GM23248 (cell line): ENCODE data around the gene AKAP10. TPM values are rescaled to one million over a fixed set of nuclear protein-coding genes. Genes with fewer than 3 reads are reported as not detected.
"Not testable (repeated sequence)": the region's sequence is repeated elsewhere in the genome, so short reads cannot be mapped to it uniquely, and the experiment has no call there.

Source experiments
- DNase-seq: peaks from one replicate; pipeline ENCODE4 v3.0.0-alpha.2; 2015
- H2AFZ ChIP-seq: fragments of 200-600 bp; sonication (generic); 2 replicates; pipeline ENCODE4 v1.6.1; 2016; ENCODE audit warnings: antibody characterized with exemption
- H3F3A ChIP-seq: fragments of 200-600 bp; sonication (generic); 2 replicates; pipeline ENCODE4 v1.6.1; 2016; ENCODE audit warnings: mild to moderate bottlenecking, antibody characterized with exemption, mixed run types; ENCODE audit not compliant: insufficient read depth
- H3K27ac ChIP-seq: fragments of 200-600 bp; sonication (generic); 2 replicates; pipeline ENCODE4 v1.5.1; 2016; ENCODE audit warnings: mild to moderate bottlenecking
- H3K27me3 ChIP-seq: fragments of 200-600 bp; sonication (generic); replicated peaks from 2 replicates; pipeline ENCODE4 v1.6.1; 2016; ENCODE audit warnings: mild to moderate bottlenecking; ENCODE audit not compliant: insufficient read depth
- H3K36me3 ChIP-seq: fragments of 200-600 bp; sonication (generic); 2 replicates; pipeline ENCODE4 v1.6.1; 2016; ENCODE audit warnings: low read depth, mild to moderate bottlenecking
- H3K4me1 ChIP-seq: fragments of 200-600 bp; sonication (generic); 2 replicates; pipeline ENCODE4 v1.6.1; 2016; ENCODE audit warnings: mild to moderate bottlenecking; ENCODE audit not compliant: insufficient read depth
- H3K4me2 ChIP-seq: fragments of 200-600 bp; sonication (generic); one replicate; pipeline ENCODE4 v1.6.1; 2016; ENCODE audit warnings: mild to moderate bottlenecking; ENCODE audit not compliant: unreplicated experiment
- H3K4me3 ChIP-seq: fragments of 200-600 bp; sonication (generic); 2 replicates; pipeline ENCODE4 v1.5.1; 2016; ENCODE audit warnings: mild to moderate bottlenecking
- H3K79me2 ChIP-seq: fragments of 200-600 bp; sonication (generic); 2 replicates; pipeline ENCODE4 v1.6.1; 2016; ENCODE audit warnings: mild to moderate bottlenecking; ENCODE audit not compliant: insufficient read depth
- H3K9ac ChIP-seq: fragments of 200-600 bp; sonication (generic); 2 replicates; pipeline ENCODE4 v1.6.1; 2016; ENCODE audit warnings: mild to moderate bottlenecking
- H3K9me2 ChIP-seq: fragments of 200-600 bp; sonication (generic); 2 replicates; pipeline ENCODE4 v1.6.1; 2016; ENCODE audit warnings: mixed run types, mild to moderate bottlenecking, moderate library complexity; ENCODE audit not compliant: insufficient read depth
- H3K9me3 ChIP-seq: fragments of 200-600 bp; sonication (generic); one replicate; pipeline ENCODE4 v1.6.1; 2017; ENCODE audit warnings: low read depth
- H4K20me1 ChIP-seq: fragments of 200-600 bp; sonication (generic); 2 replicates; pipeline ENCODE4 v1.6.0; 2016; ENCODE audit not compliant: insufficient read depth
- EZH2 ChIP-seq: fragments of 200-600 bp; sonication (generic); IDR thresholded peaks from 2 replicates; pipeline ENCODE4 v1.6.1; 2018; ENCODE audit warnings: antibody characterized with exemption, mild to moderate bottlenecking; ENCODE audit not compliant: insufficient read depth, poor library complexity, severe bottlenecking
- EZH2phosphoT487 ChIP-seq: fragments of 200-600 bp; sonication (generic); IDR thresholded peaks from 2 replicates; pipeline ENCODE4 v1.6.1; 2018; ENCODE audit warnings: antibody characterized with exemption, moderate library complexity, mild to moderate bottlenecking, low read depth; ENCODE audit not compliant: insufficient read depth
- WGBS, 2 experiments: methylation state at CpG; one replicate each; pipeline ENCODE4 v1.1.6; 2015 to 2017; ENCODE audit warnings: low lambda C conversion rate in 2 of 2, low coverage in 1 of 2; ENCODE audit errors: missing lambda C conversion rate in 2 of 2; 5-methylcytosine and 5-hydroxymethylcytosine counted together
- in situ Hi-C: fragments of 300-500 bp; cut with MboI; formaldehyde crosslinking; loops from 2 replicates; pipeline ENCODE4 v1.15.0; 2020
- polyA plus RNA-seq: library from polyadenylated mRNA; unstranded; fragments of >200 nt; fragmentation: Nextera tagmentation; extraction: Ambion mirVana; gene quantifications from 2 replicates; pipeline ENCODE4 v1.2.1, GENCODE V29; 2016
- total RNA-seq: library from RNA; depleted of rRNA; stranded (reverse); fragments of >200 nt; shearing (Covaris generic); gene quantifications from 2 replicates; pipeline ENCODE4 v1.2.3, GENCODE V29; 2014

Gene AKAP10
- total and polyA plus RNA-seq, 2 experiments from 2014 or later = 18.0 to 26.5 TPM

- Histone ChIP-seq H3K27me3 (no peaks in the 10 kb centered on the region), H4K20me1 (no peaks in the 10 kb centered on the region; the same call in 1 of the 2 replicates), H3K4me3 (no peak overlapping the region), H3K9me2 (no peaks in the 10 kb centered on the region), H3K9ac (no peak overlapping the region), H3K4me2 (peak overlapping the region; percentile 14), H2AFZ (no peak overlapping the region), H3K27ac (no peak overlapping the region), H3K9me3 (no peaks in the 10 kb centered on the region), H3K4me1 (peaks cover 13% of the 10 kb centered on the region), H3F3A (no peaks in the 10 kb centered on the region), H3K36me3 (no peaks in the 10 kb centered on the region), H3K79me2 (peaks cover 80% of the 10 kb centered on the region)
- in situ Hi-C loops = loop anchor here (25.0 kb wide), 1 partner anchor 237 kb away; no protein-coding TSS in a partner anchor
- WGBS, 2 experiments = 92 to 94% methylated on average over 3 of the region's 3 CpGs
- DNase-seq = no peak
- no peak for TF ChIP-seq EZH2
Measured at GRCh38 chr17:19975601-19976000, 2.0 kb downstream of the AKAP10 start.

GRCh38 chr17:19973156-19973555 lies 4.5 kb downstream of the AKAP10 start:
- no peak overlapping the region for H2AFZ ChIP-seq
- peaks cover 14% of the 10 kb centered on the region; the same call in 1 of the 2 replicates for H3K36me3 ChIP-seq
- no peak overlapping the region for H3K4me2 ChIP-seq
- peaks cover 99% of the 10 kb centered on the region for H3K79me2 ChIP-seq
- DNase-seq = no peak
- no peak overlapping the region for H3K27ac ChIP-seq
- 54 to 66% methylated on average over 2 of the region's 2 CpGs for WGBS, 2 experiments
- no peaks in the 10 kb centered on the region for H3K9me3 ChIP-seq
- no peaks in the 10 kb centered on the region; the same call in 1 of the 2 replicates for H4K20me1 ChIP-seq
- no peaks in the 10 kb centered on the region for H3F3A ChIP-seq
- H3K4me3 ChIP-seq = no peak overlapping the region
- in situ Hi-C loops = no loop called here
- no peaks in the 10 kb centered on the region for H3K27me3 ChIP-seq
- no peak overlapping the region for H3K9ac ChIP-seq
- TF ChIP-seq EZH2phosphoT487 (no peak), EZH2 (no peak)
- peaks cover 10% of the 10 kb centered on the region for H3K4me1 ChIP-seq
- no peaks in the 10 kb centered on the region for H3K9me2 ChIP-seq

- WGBS, 2 experiments = 69 to 72% methylated on average over 2 of the region's 2 CpGs
- H3K27me3 ChIP-seq, H4K20me1 ChIP-seq, H3K9me2 ChIP-seq, H3K4me3 ChIP-seq, H3K9me3 ChIP-seq, H2AFZ ChIP-seq, H3K27ac ChIP-seq, H3K9ac ChIP-seq, DNase-seq, H3K4me2 ChIP-seq, in situ Hi-C loops: not testable (repeated sequence)
- peaks cover 32% of the 10 kb centered on the region for H3F3A ChIP-seq
- H3K79me2 ChIP-seq = peaks cover 79% of the 10 kb centered on the region
- H3K36me3 ChIP-seq = peaks cover 33% of the 10 kb centered on the region
- H3K4me1 ChIP-seq = peaks cover 16% of the 10 kb centered on the region
Measured at GRCh38 chr17:19962954-19963353, 14.7 kb downstream of the AKAP10 start.

- peaks cover 48% of the 10 kb centered on the region for H3F3A ChIP-seq
- H3K4me1 ChIP-seq = peaks cover 12% of the 10 kb centered on the region
- no peaks in the 10 kb centered on the region for H3K27me3 ChIP-seq
- H3K9me3 ChIP-seq = no peaks in the 10 kb centered on the region
- H3K9ac ChIP-seq = peak overlapping the region; percentile 15; the same call in 1 of the 2 replicates
- no peak for TF ChIP-seq EZH2
- TF ChIP-seq EZH2phosphoT487 = no peak
- H3K79me2 ChIP-seq = peaks cover 76% of the 10 kb centered on the region
- peak overlapping the region; percentile 67 for H3K27ac ChIP-seq
- H2AFZ ChIP-seq = no peak overlapping the region
- peaks cover 23% of the 10 kb centered on the region; the same call in 1 of the 2 replicates for H3K36me3 ChIP-seq
- H3K9me2 ChIP-seq = no peaks in the 10 kb centered on the region
- H3K4me2 ChIP-seq = peak overlapping the region; percentile 21
- in situ Hi-C loops = no loop called here
- H4K20me1 ChIP-seq = no peaks in the 10 kb centered on the region
- DNase-seq = peak; percentile 80
- WGBS, 2 experiments = 54 to 58% methylated on average over 5 of the region's 5 CpGs
- no peak overlapping the region for H3K4me3 ChIP-seq
Measured at GRCh38 chr17:19958023-19958422, 19.6 kb downstream of the AKAP10 start.

- no peak overlapping the region for H3K4me3 ChIP-seq
- H3K27me3 ChIP-seq = no peaks in the 10 kb centered on the region
- no peaks in the 10 kb centered on the region for H3K9me2 ChIP-seq
- 98 to 99% methylated on average over 7 of the region's 7 CpGs for WGBS, 2 experiments
- H3K79me2 ChIP-seq = peaks cover 75% of the 10 kb centered on the region
- no peak overlapping the region for H3K27ac ChIP-seq
- H3K9ac ChIP-seq = no peak overlapping the region
- in situ Hi-C loops = no loop called here
- H2AFZ ChIP-seq = no peak overlapping the region
- no peaks in the 10 kb centered on the region for H3K9me3 ChIP-seq
- no peak overlapping the region for H3K4me2 ChIP-seq
- peaks cover 13% of the 10 kb centered on the region; the same call in 1 of the 2 replicates for H3K36me3 ChIP-seq
- TF ChIP-seq EZH2phosphoT487 (no peak), EZH2 (no peak)
- DNase-seq = no peak
- peaks cover 35% of the 10 kb centered on the region for H3F3A ChIP-seq
- peaks cover 12% of the 10 kb centered on the region for H3K4me1 ChIP-seq
- H4K20me1 ChIP-seq = no peaks in the 10 kb centered on the region
Measured at GRCh38 chr17:19955099-19955498, 22.5 kb downstream of the AKAP10 start.

- H3K4me1 ChIP-seq, H3K4me2 ChIP-seq, H4K20me1 ChIP-seq, H2AFZ ChIP-seq, H3K9me3 ChIP-seq, H3K9me2 ChIP-seq, DNase-seq, H3F3A ChIP-seq, in situ Hi-C loops, H3K36me3 ChIP-seq, H3K4me3 ChIP-seq, H3K9ac ChIP-seq, H3K27ac ChIP-seq, H3K27me3 ChIP-seq: not testable (repeated sequence)
- H3K79me2 ChIP-seq = peaks cover 94% of the 10 kb centered on the region
- WGBS, 2 experiments = 78 to 79% methylated on average over 5 of the region's 5 CpGs
Measured at GRCh38 chr17:19951411-19951810, 26.2 kb downstream of the AKAP10 start.

GRCh38 chr17:19950624-19951195 lies 26.9 kb downstream of the AKAP10 start:
- in situ Hi-C loops = not testable (repeated sequence)
- WGBS, 2 experiments = 95 to 96% methylated on average over 15 to 41 of the region's 43 CpGs

More at GRCh38 chr17:19950624-19951195, 26.9 kb downstream of the AKAP10 start:
- H2AFZ ChIP-seq, H3K9me3 ChIP-seq, H4K20me1 ChIP-seq, H3K9ac ChIP-seq, H3F3A ChIP-seq, H3K4me2 ChIP-seq, DNase-seq, H3K4me1 ChIP-seq, H3K27me3 ChIP-seq, H3K4me3 ChIP-seq, H3K9me2 ChIP-seq, H3K27ac ChIP-seq: not testable (repeated sequence)
- Histone ChIP-seq H3K36me3 (peaks cover 11% of the 10 kb centered on the region; the same call in 1 of the 2 replicates), H3K79me2 (peaks cover 91% of the 10 kb centered on the region)
